ENCODE results near the gene TBX6.
"Not testable (repeated sequence)": the region's sequence is repeated elsewhere in the genome, so short reads cannot be mapped to it uniquely, and the experiment has no call there.

The TBX6 gene

DNA sequence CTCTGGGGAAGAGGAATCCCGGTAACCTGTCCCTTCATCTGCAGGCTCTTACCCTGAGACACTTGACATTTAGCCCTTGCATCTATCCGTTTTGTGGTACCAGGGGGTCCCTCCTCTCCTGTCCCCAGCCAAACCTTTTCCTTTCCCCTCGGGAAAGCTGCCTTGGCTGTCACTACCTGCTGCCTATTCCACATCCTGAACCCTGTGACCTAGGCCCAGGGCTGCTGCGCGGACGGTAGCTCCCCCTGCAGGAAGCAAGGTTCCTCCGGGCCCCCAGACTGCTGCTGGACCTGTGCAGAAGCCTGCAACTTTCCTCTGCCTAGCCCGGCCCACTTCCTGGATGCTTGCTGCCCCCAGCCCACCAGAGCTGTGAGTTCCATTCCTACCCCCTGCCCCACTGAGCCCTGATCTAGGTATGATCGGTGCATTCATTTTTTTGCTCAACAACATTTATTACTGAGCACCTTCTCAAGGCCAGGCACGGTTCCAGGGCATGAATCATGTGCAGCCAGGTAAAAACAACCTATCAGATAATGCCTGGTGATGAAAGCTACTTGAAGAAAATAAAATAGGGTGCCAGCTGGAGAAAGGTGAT is 36.7 kb downstream of the TBX6 start:
- no peaks in the 10 kb centered on the region for H3K9me3 Mint-ChIP-seq
- peak overlapping the region; percentile 67 for H3K4me3 Mint-ChIP-seq
- DNase-seq (ENCODE audit: low spot score) = peak; percentile 46
- H3K27ac Mint-ChIP-seq = peak overlapping the region; percentile 31
- peaks cover 2% of the 10 kb centered on the region for H3K36me3 Mint-ChIP-seq (ENCODE audit: low read depth)
- no peaks in the 10 kb centered on the region for H3K27me3 Mint-ChIP-seq (ENCODE audit: low read depth)
- H3K4me1 Mint-ChIP-seq (ENCODE audit: low read depth) = peaks cover 26% of the 10 kb centered on the region

DNA sequence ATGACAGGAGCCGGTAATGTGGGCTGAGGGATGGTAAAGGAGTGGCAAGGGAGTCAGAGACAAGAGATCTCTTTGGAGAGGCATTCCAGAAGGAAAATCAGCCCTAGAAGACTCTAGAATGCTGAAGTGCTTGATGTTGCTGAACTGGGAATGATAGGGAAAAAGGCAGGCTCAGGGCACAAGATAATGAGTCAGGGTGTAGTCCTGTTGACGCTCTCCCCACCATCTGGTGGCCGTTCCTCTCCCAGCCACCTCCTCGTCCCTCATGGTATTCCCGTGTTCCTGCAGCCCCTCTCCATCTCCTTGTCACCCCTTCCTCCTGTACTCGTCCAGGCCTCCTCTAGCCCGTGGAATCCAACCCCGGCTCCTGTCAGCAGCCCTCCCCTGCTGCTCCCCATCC is 37.3 kb downstream of the TBX6 start:
- DNase-seq (ENCODE audit: low spot score) = no peak
- Mint-ChIP-seq H3K4me1 (ENCODE audit: low read depth) (peaks cover 26% of the 10 kb centered on the region), H3K27ac (no peak overlapping the region), H3K27me3 (ENCODE audit: low read depth) (no peaks in the 10 kb centered on the region), H3K4me3 (peak overlapping the region; percentile 67), H3K9me3 (no peaks in the 10 kb centered on the region), H3K36me3 (ENCODE audit: low read depth) (peaks cover 2% of the 10 kb centered on the region)

DNA sequence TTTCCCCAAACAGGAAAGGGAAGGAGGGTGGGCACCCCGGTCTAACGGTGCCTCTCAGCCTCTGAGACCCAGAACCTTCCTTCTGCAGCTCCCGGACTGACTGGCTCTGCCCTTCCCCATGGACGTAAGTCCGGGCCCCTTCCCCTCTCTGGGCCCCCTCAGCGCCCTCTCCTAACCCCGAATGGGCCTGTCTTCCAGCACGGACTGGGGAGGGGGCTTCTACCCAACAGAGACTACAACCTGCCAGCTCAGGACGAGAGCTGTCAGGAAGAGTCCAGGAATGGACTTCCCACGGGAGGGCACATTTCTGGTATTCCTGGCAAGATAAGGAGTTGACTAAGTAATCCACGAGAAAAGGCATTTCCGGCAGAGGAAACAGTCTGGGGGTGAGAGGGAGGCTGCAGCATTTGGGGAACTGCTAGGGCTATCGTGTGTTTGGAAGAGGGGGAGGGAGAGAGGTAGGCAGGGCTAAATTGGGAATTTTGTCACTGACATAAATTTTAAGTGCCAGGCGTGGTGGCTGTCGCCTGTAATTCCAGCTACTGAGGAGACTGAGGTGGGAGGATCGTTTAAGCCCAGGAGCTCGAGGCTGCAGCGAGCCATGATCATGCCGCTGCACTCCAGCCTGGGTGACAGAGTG is 38.2 kb downstream of the TBX6 start:
- H3K9me3 Mint-ChIP-seq = no peaks in the 10 kb centered on the region
- H3K4me1 Mint-ChIP-seq (ENCODE audit: low read depth) = peaks cover 29% of the 10 kb centered on the region
- H3K36me3 Mint-ChIP-seq (ENCODE audit: low read depth) = peaks cover 2% of the 10 kb centered on the region
- no peak for DNase-seq (ENCODE audit: low spot score)
- peak overlapping the region; percentile 31 for H3K27ac Mint-ChIP-seq
- no peaks in the 10 kb centered on the region for H3K27me3 Mint-ChIP-seq (ENCODE audit: low read depth)
- H3K4me3 Mint-ChIP-seq = peak overlapping the region; percentile 90

DNA sequence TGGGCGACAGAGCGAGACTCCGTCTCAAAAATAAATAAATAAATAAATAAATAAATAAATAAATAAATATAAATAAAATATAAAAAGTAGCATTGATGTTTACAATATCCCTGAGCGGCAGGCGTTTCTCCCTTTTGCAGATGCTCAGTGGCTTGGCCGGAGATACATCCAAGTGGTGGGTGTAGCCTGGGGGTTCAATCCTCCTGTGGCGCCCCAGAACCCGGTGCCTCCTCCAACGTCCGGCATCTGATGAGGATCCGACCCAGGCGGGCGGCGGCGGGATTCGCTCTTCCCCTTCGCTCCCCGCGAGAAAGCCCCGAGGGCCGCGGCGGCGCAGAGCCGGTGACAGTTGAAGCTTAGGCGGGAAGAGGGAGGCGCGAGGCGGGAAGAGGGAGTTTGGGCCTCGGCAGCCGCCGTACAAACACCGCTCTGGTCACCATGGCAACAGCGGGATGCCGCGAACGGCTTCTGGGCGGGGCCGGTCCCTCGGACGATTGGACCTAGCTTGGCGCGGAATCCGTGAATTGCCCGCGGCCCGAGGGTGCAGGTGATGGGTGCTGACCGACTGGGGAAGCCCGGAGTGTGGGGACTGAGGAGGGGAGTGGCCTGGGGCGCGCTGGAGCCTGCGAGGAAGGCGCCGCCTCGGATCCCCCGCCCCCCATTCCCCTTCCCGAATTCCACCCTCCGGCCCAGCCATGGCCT is 38.9 kb downstream of the TBX6 start:
- H3K9me3 Mint-ChIP-seq = no peaks in the 10 kb centered on the region
- peak overlapping the region; percentile 84 for H3K27ac Mint-ChIP-seq
- H3K36me3 Mint-ChIP-seq (ENCODE audit: low read depth) = peaks cover 2% of the 10 kb centered on the region
- peaks cover 29% of the 10 kb centered on the region for H3K4me1 Mint-ChIP-seq (ENCODE audit: low read depth)
- peak overlapping the region; percentile 90 for H3K4me3 Mint-ChIP-seq
- DNase-seq (ENCODE audit: low spot score) = peak; percentile 92
- no peaks in the 10 kb centered on the region for H3K27me3 Mint-ChIP-seq (ENCODE audit: low read depth)

DNA sequence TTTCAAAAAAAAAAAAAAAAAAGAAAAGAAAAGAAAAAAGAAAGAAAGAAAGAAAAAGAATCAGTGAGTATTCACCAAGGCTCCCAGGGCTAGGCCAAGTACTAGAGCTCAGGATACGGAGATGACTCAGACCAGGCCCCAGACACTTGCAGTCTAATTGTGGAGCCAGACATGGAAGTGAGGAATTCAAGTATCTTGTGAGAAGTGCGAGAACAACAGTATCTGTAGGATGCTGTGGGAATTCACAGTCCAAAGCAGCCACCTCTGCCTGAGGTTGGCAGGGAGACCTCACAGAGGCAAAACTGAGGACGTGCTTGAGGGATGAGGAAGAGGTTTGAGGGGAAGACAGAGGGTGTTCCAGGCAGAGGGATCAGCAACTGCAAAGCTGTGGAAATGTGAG is 40.2 kb downstream of the TBX6 start:
- Mint-ChIP-seq H3K27me3 (ENCODE audit: low read depth) (no peaks in the 10 kb centered on the region), H3K4me1 (ENCODE audit: low read depth) (peaks cover 29% of the 10 kb centered on the region)

DNA sequence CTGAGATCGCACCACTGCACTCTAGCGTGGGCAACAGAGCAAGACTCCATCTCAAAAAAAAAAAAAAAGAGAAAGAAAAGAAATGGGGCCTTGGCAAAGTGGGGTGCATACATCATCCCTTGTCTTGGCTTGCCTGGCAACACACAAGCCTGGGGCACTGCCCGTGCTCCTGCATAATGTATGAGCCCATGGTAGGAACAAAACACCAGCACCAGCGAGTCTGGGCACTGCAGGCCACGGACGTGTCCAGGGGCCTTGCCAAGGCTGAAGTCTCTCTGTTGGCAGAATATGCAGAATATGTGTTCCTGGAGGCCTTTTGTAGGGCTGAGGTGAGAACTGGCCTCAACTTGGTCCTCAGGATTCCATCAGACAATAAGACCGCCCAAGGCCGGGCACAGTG is 41.9 kb downstream of the TBX6 start:
- no peaks in the 10 kb centered on the region for H3K9me3 Mint-ChIP-seq
- no peak for DNase-seq (ENCODE audit: low spot score)
- H3K36me3 Mint-ChIP-seq (ENCODE audit: low read depth) = peaks cover 2% of the 10 kb centered on the region
- no peaks in the 10 kb centered on the region for H3K27me3 Mint-ChIP-seq (ENCODE audit: low read depth)
- peaks cover 21% of the 10 kb centered on the region for H3K4me1 Mint-ChIP-seq (ENCODE audit: low read depth)
- H3K27ac Mint-ChIP-seq = no peak overlapping the region
- no peak overlapping the region for H3K4me3 Mint-ChIP-seq

More for the DNA sequence above, 40.2 kb downstream of the TBX6 start:
- peak overlapping the region; percentile 80 for H3K27ac Mint-ChIP-seq
- H3K4me3 Mint-ChIP-seq = peak overlapping the region; percentile 88
- H3K36me3 Mint-ChIP-seq (ENCODE audit: low read depth) = peaks cover 2% of the 10 kb centered on the region
- H3K9me3 Mint-ChIP-seq = no peaks in the 10 kb centered on the region
- no peak for DNase-seq (ENCODE audit: low spot score)

DNA sequence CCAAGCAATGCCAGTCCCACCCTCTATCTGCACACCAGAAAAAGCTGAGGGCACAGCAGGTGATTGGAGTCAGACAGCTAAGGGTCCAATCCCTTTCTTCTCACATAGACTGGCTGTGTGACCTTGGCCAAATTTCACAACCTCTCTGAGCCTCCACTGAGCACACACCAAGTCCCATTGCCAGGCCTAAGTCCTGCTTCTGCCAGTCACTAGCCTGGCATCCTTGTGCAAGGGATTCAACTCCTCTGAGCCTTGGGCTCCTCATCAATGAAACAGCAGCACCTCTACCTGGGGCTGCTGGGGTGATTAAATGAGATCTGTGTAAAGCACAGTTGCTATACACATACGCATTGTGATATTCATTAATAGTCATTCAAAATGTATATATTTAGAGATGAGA is 45.1 kb downstream of the TBX6 start:
- no peak for DNase-seq (ENCODE audit: low spot score)
- Mint-ChIP-seq H3K27me3 (ENCODE audit: low read depth) (peaks cover 6% of the 10 kb centered on the region), H3K4me1 (ENCODE audit: low read depth) (peaks cover 7% of the 10 kb centered on the region), H3K4me3 (no peak overlapping the region), H3K36me3 (ENCODE audit: low read depth) (peaks cover 1% of the 10 kb centered on the region), H3K27ac (no peak overlapping the region), H3K9me3 (no peaks in the 10 kb centered on the region)

DNA sequence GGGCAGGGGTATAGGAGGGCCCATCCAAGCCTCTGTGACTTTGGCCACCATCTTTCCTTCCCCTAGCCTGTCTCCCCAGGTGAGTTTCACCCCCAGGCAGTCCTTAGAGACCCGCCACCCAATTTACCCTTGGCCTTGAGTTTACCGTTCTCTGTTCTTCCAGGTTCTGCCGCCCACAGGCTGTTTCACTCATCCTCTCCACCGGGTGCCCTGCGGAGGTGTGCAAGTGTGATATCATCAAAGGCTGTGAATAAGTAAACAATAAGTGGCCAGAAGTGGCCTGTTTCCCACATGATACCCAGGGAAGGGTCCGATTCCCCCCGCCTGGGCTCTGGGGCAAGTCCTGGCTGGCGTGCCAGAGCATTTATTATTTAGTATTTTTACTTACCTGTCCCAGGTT is 45.5 kb downstream of the TBX6 start:
- Mint-ChIP-seq H3K4me1 (ENCODE audit: low read depth) (peaks cover 5% of the 10 kb centered on the region), H3K27ac (no peak overlapping the region), H3K4me3 (no peak overlapping the region), H3K9me3 (no peaks in the 10 kb centered on the region), H3K36me3 (ENCODE audit: low read depth) (no peaks in the 10 kb centered on the region), H3K27me3 (ENCODE audit: low read depth) (peaks cover 6% of the 10 kb centered on the region)
- DNase-seq (ENCODE audit: low spot score) = no peak

DNA sequence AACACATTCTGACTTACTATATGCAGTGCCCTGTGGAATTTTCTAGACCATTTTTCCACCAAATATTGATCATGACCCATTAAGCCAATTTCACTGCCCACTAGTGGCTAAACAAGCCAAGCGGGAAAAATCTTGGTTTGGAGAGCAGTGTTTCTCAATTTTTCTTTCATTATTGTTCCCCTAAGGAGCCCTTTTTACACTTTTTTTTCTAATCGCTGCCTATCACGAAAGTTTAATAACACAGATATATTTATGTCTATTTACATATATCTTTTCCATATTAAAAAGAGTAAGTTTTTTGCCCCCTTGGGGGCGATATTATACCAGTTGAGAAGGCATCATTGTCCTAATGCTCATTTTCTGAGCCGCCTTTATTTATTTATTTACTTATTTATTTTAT is 49.9 kb downstream of the TBX6 start:
- Mint-ChIP-seq H3K27ac (no peak overlapping the region), H3K4me3 (no peak overlapping the region), H3K36me3 (ENCODE audit: low read depth) (no peaks in the 10 kb centered on the region), H3K27me3 (ENCODE audit: low read depth) (peaks cover 17% of the 10 kb centered on the region), H3K4me1 (ENCODE audit: low read depth) (peaks cover 2% of the 10 kb centered on the region), H3K9me3 (no peaks in the 10 kb centered on the region)
- no peak for DNase-seq (ENCODE audit: low spot score)

DNA sequence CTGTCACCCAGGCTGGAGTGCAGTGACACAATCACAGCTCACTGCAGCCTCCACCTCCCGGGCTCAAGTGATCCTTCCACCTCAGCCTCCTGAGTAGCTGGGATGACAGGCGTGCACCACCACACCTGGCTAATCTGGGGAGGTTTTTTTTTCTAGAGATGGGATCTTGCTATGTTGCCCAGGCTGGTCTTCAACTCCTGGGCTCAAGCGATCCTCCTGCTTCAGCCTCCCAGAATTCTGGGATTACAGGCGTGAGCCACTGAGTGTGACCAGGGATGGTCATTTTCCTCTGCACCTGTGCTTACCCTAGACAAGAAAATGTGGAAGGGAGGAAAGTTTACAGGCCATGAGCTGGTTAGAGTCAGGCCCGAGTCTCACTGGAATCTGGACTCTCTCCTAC is 51.0 kb downstream of the TBX6 start:
- H3K27me3 Mint-ChIP-seq (ENCODE audit: low read depth) = peaks cover 21% of the 10 kb centered on the region
- not testable (repeated sequence) for DNase-seq (ENCODE audit: low spot score); H3K27ac Mint-ChIP-seq; H3K9me3 Mint-ChIP-seq; H3K4me3 Mint-ChIP-seq; H3K4me1 Mint-ChIP-seq (ENCODE audit: low read depth); H3K36me3 Mint-ChIP-seq (ENCODE audit: low read depth)

DNA sequence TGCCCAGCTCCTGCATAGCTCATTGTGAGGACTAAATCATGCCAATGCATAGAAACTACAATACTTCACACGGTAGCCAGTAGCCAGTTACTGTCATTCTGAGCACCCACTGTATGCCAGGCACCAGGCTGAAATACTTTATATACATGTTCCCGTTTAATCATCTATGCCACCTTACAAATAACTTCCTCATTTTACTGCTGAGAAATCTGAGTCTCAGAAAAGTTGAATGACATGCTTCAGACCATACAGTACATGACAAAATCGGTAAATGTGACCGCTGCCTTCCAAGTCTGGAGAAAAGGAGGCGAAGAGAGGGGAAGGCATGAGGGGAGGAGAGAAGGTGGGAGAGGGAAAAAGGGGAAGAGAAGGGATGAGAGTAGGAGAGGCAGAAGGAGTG is 51.5 kb downstream of the TBX6 start:
- Mint-ChIP-seq H3K4me1 (ENCODE audit: low read depth) (peaks cover 3% of the 10 kb centered on the region), H3K4me3 (no peak overlapping the region), H3K27ac (no peak overlapping the region), H3K9me3 (no peaks in the 10 kb centered on the region), H3K36me3 (ENCODE audit: low read depth) (no peaks in the 10 kb centered on the region), H3K27me3 (ENCODE audit: low read depth) (peaks cover 21% of the 10 kb centered on the region)
- no peak for DNase-seq (ENCODE audit: low spot score)

All from T-helper 2 cell treated with Interferon-gamma antibody and Interleukin-4, amounts not matched to agents 5 μg/mL and 100 μg/mL, for 36 hours (primary cell).